Psoas muscle (tissue), 8 donors: ENCODE results near the gene TMEM72. TPM values are rescaled to one million over a fixed set of nuclear protein-coding genes. Genes with fewer than 3 reads are reported as not detected.

Experiments used
- ATAC-seq, 4 donors: fragments of 200-7000 bp; cut with Tn5 transposase; one replicate each; pipeline ENCODE4 v1.9.1; 2020; ENCODE audit warnings: moderate library complexity in 3 of 4, mild to moderate bottlenecking in 2 of 4
- DNase-seq, 2 donors: peaks; one replicate each; pipeline ENCODE4 v3.0.0-alpha.2; 2020
- H3K27ac ChIP-seq: fragments of 200-600 bp; one replicate; pipeline ENCODE4 v1.8.0; 2022
- H3K27me3 ChIP-seq, 3 donors: fragments of 200-600 bp in 1 of 3; one replicate each; pipeline versions ENCODE4 v1.6.1 to v1.8.0; 2013 to 2022; ENCODE audit warnings: low read length in 2 of 3, mild to moderate bottlenecking in 2 of 3, moderate library complexity in 1 of 3; ENCODE audit not compliant: insufficient read depth in 3 of 3
- H3K36me3 ChIP-seq, 2 donors: fragments of 200-600 bp in 1 of 2; one replicate each; pipeline versions ENCODE4 v1.6.1 to v1.8.0; 2013 to 2022; ENCODE audit warnings: low read depth in 1 of 2, mild to moderate bottlenecking in 1 of 2, moderate library complexity in 1 of 2; ENCODE audit not compliant: insufficient read depth in 1 of 2
- H3K4me1 ChIP-seq: fragments of 200-600 bp; one replicate; pipeline ENCODE4 v1.8.0; 2022
- H3K4me3 ChIP-seq: fragments of 200-600 bp; one replicate; pipeline ENCODE4 v1.8.0; 2022; ENCODE audit warnings: mild to moderate bottlenecking
- H3K9me3 ChIP-seq: fragments of 200-600 bp; one replicate; pipeline ENCODE4 v1.8.0; 2022
- WGBS, 3 donors: extraction: QIAGEN DNeasy Blood & Tissue Kit; methylation state at CpG; one replicate each; pipeline versions ENCODE4 v1.1.6 to v1.1.7; 2013; 5-methylcytosine and 5-hydroxymethylcytosine counted together
- intact Hi-C, 2 donors: fragments of 100-400 bp; cut with DNase I; formaldehyde crosslinking; loops; one replicate each; pipeline versions ENCODE4 v1.11.0 to v1.14.2; 2022
- polyA plus RNA-seq, 3 donors: library from polyadenylated mRNA; stranded (reverse); fragments of 200-250 nt; gene quantifications; one replicate each; pipeline ENCODE4 v1.2.3, GENCODE V29; 2013
- total RNA-seq, 4 donors: library from RNA; stranded (reverse); fragmentation: NEBNext Ultra II Directional in 2 of 4; extraction: Animal tissue kit (Norgen Biotek cat#: 25700) in 2 of 4; gene quantifications; one replicate each; pipeline versions ENCODE4 v1.2.1 to v1.2.4, GENCODE V29; 2021 to 2023
- TF ChIP-seq, protein P1 (sequence below): fragments of 200-600 bp; IDR thresholded peaks from one replicate; pipeline ENCODE4 v1.8.0; 2022; ENCODE audit warnings: antibody characterized with exemption
- donor health status: healthy with polysubstance abuse.
- donor health status: DM: no; HTN: no; CAD: no; lungs with moderate emphysema.
- donor health status: Bipolar disorder and iron deficiency.
- donor health status: healthy.
- donor health status: DM: yes; HTN: yes; CAD: no.
- donor health status: DM: no; HTN: no; CAD: no.
- donor health status: DM: no; HTN: no; CAD: no.
- donor health status: DM: yes; HTN: yes; CAD: no.

TMEM72 gene
- total and polyA plus RNA-seq, 7 donors = not detected

DNA sequence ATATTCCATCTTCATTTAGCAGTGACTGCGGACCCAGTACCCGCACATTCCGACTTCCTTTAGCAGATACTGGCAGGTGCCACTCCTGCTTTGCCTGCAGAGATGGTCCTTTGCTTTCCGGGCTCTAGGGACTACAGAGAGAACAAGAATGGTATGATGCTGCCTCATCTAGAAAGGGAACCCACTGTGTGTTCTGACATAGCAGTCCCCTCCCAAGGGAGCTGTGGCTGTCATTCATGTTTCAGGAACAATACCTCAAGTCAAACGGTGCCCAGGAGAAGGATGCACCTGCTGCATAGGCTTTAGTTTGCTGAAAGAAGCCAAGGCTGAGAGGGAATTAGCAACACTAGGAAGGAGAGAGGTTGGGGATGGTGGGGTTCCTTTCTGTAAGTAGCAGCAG is 15.9 kb upstream of the TMEM72 start:
- H3K27me3 ChIP-seq = no peaks in the 10 kb centered on the region
- H3K27ac ChIP-seq = no peak overlapping the region
- intact Hi-C loops = no loop called here
- H3K4me3 ChIP-seq = no peak overlapping the region
- WGBS, 3 donors = 77 to 82% (median 78%) methylated on average over 5 of the region's 5 CpGs
- no peaks in the 10 kb centered on the region for H3K36me3 ChIP-seq
- DNase-seq = no peak
- no peaks in the 10 kb centered on the region for H3K9me3 ChIP-seq
- no peaks in the 10 kb centered on the region for H3K4me1 ChIP-seq
- no peak for ATAC-seq
- TF ChIP-seq, protein P1, sequence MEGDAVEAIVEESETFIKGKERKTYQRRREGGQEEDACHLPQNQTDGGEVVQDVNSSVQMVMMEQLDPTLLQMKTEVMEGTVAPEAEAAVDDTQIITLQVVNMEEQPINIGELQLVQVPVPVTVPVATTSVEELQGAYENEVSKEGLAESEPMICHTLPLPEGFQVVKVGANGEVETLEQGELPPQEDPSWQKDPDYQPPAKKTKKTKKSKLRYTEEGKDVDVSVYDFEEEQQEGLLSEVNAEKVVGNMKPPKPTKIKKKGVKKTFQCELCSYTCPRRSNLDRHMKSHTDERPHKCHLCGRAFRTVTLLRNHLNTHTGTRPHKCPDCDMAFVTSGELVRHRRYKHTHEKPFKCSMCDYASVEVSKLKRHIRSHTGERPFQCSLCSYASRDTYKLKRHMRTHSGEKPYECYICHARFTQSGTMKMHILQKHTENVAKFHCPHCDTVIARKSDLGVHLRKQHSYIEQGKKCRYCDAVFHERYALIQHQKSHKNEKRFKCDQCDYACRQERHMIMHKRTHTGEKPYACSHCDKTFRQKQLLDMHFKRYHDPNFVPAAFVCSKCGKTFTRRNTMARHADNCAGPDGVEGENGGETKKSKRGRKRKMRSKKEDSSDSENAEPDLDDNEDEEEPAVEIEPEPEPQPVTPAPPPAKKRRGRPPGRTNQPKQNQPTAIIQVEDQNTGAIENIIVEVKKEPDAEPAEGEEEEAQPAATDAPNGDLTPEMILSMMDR = no peak

DNA sequence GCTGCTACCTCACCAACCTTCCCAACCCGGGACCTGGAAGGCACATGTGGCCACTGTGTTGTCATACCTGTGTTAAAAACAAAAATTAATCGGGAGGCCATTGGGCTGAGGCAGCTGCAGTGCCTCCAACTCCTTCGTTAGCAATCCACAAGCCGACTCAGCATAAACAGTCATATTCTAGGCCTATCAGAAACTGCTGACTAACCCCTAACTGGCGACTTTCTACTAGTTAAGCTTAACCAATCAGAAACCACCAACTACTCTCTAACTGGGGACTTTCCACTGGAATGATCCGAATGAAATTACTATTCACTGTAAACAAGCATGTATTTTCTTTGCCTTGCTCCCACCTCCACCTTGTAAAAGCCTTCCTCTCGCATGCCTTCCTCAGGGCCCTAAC is 14.1 kb upstream of the TMEM72 start:
- Histone ChIP-seq H3K27me3 (no peaks in the 10 kb centered on the region), H3K9me3 (no peaks in the 10 kb centered on the region), H3K27ac (no peak overlapping the region), H3K4me1 (no peaks in the 10 kb centered on the region), H3K4me3 (no peak overlapping the region), H3K36me3 (no peaks in the 10 kb centered on the region)
- TF ChIP-seq, protein P1 = no peak
- ATAC-seq (no peak), DNase-seq (no peak)
- 92 to 96% (median 95%) methylated on average over 7 of the region's 7 CpGs for WGBS, 3 donors
- intact Hi-C loops = no loop called here

DNA sequence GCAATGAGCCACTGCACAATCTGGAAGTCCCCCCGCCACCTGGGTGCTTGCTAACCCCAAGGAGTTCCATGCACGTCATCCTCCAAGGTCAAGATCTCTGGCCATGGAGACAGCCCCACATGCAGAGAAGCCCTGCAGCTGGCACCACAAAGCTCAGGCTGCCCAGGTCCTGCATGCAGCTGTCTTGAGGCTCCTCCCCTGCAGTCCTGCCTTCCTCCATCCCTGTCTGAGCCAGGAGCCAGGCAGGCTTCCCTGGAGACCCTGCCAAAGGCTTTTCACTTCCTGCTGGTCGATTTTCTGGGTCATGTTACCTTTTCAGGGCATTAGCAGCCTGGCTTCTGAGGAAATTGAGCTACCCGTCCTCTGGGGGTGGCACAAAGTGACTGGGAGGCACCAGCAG is 12.5 kb upstream of the TMEM72 start:
- 48 to 62% (median 59%) methylated on average over 4 of the region's 4 CpGs for WGBS, 3 donors
- no peak for DNase-seq
- H3K27me3 ChIP-seq = no peaks in the 10 kb centered on the region

DNA sequence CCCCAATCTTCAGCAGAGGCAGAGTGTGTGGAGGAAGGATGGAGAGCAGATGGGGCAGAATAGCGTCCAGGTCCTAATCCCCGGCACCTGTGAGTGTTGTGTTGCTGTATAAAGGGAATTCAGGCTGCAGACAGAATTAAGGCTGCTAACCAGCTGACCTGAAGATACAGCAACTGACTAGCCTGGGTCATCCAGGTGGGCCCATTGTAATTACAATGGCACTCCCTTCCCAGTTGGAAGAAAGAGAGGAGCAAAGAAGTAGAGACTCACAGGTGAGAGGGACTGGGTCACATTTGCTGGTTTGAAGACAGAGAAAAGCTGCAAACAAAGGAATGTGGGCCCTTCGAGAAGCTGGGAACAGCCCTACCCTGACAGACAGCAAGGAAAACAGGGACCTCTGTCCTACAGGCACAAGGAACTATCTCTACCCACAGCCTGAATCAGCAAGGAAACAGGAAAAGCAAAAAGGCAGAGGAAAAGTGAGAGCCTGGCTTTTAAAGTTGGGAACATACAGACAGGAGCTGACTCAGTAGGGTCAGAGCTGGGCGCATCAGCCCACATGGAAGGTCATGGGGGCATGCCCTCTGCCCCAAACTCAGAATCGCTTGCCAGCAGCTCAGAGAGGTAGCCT is 11.6 kb upstream of the TMEM72 start:
- H3K9me3 ChIP-seq = no peaks in the 10 kb centered on the region
- no peaks in the 10 kb centered on the region for H3K36me3 ChIP-seq
- TF ChIP-seq, protein P1 = no peak
- ATAC-seq (no peak), DNase-seq (no peak)
- H3K27ac ChIP-seq = no peak overlapping the region
- no peaks in the 10 kb centered on the region for H3K27me3 ChIP-seq
- intact Hi-C loops = no loop called here
- H3K4me1 ChIP-seq = no peaks in the 10 kb centered on the region
- H3K4me3 ChIP-seq = no peak overlapping the region
- 69 to 77% (median 75%) methylated on average over 5 of the region's 5 CpGs for WGBS, 3 donors

More for the DNA sequence above, 12.5 kb upstream of the TMEM72 start:
- Histone ChIP-seq H3K4me1 (no peaks in the 10 kb centered on the region), H3K27ac (no peak overlapping the region), H3K4me3 (no peak overlapping the region), H3K9me3 (no peaks in the 10 kb centered on the region), H3K36me3 (no peaks in the 10 kb centered on the region)
- intact Hi-C loops = no loop called here
- ATAC-seq = no peak
- TF ChIP-seq, protein P1 = no peak
